NCI-H2196 (cell line): ENCODE results near the gene RPP38.

ENCODE experiments used
- DNase-seq: peaks from one replicate; lab custom pipeline; 2025; ENCODE audit not compliant: unreplicated experiment; lab: John Stamatoyannopoulos, UW

RPP38 gene

DNA sequence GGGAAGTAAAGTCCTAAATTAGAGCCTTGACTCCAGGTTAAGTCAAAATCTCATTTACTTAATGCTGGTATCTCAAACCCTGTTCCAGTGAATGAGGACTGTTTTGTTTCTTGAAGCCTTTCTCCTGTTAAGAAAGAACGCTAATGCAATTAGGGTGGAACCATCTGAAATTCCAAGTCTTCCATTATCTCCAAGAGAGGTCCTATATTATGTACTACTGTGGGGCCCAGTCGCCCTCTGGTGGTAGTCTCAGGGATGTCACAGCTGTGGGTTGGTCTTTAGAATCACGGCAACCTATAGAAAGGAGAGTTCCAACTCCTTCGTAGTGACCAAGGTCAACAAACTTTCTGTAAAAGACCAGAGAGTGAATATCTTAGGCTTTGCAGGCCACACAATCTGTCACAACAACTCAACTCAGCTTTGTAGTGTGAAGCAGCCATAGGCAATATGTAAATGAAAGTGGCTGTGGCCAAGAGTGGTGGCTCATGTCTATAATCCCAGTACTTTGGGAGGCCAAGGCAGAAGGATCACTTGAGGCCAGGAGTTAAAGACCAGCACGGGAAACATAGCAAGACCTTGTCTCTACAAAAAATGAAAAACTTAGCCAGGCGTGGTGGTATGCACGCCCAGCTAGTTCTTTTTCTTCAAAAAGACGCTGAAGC lies 9.3 kb downstream of the RPP38 start:
- DNase-seq: peak; percentile 51

DNA sequence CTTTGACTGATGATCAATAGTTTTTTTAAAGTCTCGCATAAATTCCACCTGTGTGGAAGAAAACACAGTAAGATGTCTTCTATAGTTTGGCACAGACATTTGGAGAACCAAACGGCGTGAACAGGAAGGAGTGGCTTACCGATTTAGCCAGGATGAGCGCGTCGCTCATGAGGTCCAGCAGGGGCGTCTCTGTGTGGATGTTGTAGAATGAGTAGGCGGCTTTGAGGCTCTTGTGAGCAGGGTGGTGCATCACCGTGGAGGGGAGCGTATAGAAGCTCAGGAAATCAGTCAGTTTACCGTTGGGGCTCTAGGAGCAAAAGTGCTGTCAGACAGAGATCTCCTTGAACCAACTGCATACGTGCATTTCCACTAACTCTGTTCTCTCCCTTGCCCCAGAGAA lies 15.5 kb downstream of the RPP38 start:
- DNase-seq: no peak

DNA sequence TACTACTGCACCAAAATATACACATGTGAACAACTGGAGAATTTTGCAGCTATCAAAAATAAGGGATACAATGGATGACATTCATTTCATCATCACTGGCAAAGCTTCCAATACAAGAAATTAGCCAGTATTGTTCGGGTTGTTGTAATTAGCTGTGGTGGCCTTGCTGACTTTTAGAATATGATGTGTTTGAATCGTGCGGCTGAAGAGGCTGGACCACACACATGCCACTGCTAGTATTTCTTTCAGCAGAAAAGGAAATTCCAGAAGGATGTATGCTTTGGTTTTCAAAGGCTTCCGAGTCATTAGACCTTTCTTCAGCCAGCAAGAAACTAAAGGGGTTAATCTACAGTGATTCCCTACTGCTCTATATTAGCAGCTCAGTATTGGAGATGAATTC lies 16.6 kb downstream of the RPP38 start:
- DNase-seq: no peak

GRCh38 chr10:15116225-15116624 lies 19.1 kb downstream of the RPP38 start:
- no peak for DNase-seq

GRCh38 chr10:15118615-15119014 lies 21.5 kb downstream of the RPP38 start:
- DNase-seq: no peak

DNA sequence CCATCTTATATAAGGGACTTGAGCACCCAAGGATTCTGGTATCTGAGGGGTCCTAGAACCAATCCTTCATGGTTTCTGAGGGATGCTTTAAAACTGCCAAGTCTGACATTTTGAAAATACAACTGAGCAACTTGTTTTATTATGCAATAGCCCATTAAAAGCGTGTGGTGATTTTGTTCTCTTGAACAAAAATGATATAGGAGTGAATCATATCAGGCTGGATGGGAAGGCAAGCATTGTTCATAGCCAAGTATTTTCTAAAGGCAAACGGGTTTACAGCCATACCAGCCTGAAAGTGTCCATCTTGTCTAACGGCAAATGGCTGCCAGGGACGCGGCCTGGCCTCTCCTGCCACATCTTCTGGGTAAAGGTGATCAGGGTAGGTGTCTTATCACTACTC lies 23.4 kb downstream of the RPP38 start:
- DNase-seq: no peak

DNA sequence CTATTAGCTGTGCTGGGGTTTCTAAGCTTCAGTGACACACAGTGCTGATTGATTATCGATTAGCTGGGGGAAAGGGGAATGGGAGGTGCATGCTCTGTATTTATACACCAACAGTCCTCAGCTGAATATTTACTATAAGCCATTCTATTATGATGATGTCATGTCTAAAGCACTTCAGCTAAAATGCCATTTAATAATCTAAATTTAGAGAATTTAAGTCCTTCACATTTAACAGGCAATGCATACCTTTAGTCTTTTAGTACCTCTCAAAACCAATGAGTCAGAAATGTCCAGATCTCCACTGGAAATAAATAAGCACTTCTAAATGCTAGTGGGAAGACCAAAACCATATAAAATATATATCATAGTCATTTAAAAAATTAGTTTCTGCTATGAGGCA lies 24.6 kb downstream of the RPP38 start:
- DNase-seq: no peak

DNA sequence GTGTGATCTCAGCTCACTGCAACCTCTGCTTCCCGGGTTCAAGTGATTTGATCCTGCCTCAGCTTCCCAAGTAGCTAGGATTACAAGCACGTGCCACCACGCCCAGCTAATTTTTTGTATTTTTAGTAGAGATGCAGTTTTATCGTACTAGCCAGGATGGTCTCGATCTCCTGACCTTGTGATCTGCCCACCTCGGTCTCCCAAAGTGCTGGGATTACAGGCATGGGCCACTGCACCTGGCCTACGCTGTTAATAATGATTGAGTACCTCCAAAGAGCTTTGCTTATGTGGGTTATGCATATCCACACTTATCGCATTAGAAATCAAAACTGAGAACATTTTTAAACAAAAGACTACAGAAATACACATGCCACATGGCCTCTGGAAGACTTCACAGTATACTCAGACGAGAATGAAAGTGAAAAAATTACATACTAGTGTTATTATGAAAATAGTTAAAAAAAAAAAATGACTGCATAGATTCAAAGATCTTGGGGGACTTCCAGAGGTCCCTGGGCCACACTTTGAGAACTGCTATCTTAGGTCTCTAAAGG lies 25.4 kb downstream of the RPP38 start:
- no peak for DNase-seq

- DNase-seq: no peak
These were observed 26.6 kb downstream of the RPP38 start for GRCh38 chr10:15123749-15124184.

GRCh38 chr10:15124190-15124589 lies 27.0 kb downstream of the RPP38 start:
- DNase-seq: no peak

GRCh38 chr10:15124908-15125307 lies 27.8 kb downstream of the RPP38 start:
- DNase-seq: no peak

- DNase-seq: no peak
These were observed 34.2 kb downstream of the RPP38 start for GRCh38 chr10:15131330-15131729.

- DNase-seq: no peak
These were observed 39.2 kb downstream of the RPP38 start for GRCh38 chr10:15136129-15137035.

DNA sequence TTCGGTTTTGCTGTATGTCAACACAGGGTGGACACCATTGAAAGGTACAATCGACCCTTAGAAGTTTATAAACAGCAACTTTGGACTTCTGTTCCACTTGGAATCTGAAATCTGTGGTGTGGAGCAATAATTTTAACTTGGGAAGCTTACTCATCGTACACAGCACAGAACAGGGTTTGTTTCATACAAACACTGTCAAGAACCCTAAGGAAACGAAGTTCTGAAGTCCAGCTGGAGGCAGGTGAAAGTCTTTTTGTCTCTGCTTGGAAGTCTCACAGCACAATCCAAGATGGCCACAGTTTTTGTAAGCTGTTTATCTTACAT lies 39.8 kb downstream of the RPP38 start:
- no peak for DNase-seq

GRCh38 chr10:15137636-15138035 lies 40.5 kb downstream of the RPP38 start:
- DNase-seq: no peak

GRCh38 chr10:15140698-15141097 lies 43.5 kb downstream of the RPP38 start:
- DNase-seq: no peak

DNA sequence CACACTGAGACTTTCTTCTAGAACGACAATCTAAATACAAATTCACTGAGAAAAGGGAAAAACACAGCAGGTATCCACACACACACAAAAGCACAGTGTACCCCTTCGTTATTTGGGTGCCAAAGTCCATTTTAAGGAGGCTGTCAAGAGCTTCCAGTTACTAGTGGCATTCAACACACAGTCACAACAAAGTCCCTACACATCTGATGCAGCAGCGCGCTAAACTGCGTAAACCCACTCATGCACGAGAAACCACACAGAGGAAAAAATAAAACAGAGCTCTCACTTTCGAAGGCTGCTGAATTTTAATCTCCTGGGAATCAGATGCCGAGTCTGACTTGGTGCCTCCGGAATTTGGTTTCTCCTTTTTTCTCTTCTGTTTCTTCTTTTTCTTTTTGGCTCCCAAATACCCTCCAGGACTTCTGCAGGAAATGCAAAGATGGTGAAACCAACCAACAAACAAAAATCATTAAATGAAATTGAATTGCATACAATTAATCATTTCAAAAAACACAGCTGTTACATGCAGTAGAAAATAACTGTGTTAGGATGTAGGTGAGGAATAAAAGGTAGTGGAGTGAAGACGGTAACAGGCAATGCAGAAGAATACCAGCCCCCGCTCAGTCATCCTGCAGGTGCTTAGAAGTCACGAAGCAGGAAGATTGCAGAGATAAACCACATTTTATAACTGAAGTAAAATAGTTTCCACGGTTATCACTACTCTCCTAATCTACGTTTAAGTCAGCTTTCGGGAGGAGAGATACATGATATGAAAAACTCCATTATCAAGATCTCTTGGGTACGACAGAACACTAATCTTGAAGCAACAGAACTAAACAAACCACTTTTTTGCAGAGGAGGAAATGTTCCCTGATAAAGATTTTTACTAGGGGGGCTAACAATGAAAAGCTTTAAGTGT lies 44.2 kb downstream of the RPP38 start:
- DNase-seq: no peak

GRCh38 chr10:15144788-15145187 lies 47.6 kb downstream of the RPP38 start:
- DNase-seq: no peak

GRCh38 chr10:15146366-15146765 lies 49.2 kb downstream of the RPP38 start:
- DNase-seq: no peak

- DNase-seq: no peak
These were observed 50.6 kb downstream of the RPP38 start for GRCh38 chr10:15147594-15148392.
